ENCODE measurements around the gene FAM50A.

DNA sequence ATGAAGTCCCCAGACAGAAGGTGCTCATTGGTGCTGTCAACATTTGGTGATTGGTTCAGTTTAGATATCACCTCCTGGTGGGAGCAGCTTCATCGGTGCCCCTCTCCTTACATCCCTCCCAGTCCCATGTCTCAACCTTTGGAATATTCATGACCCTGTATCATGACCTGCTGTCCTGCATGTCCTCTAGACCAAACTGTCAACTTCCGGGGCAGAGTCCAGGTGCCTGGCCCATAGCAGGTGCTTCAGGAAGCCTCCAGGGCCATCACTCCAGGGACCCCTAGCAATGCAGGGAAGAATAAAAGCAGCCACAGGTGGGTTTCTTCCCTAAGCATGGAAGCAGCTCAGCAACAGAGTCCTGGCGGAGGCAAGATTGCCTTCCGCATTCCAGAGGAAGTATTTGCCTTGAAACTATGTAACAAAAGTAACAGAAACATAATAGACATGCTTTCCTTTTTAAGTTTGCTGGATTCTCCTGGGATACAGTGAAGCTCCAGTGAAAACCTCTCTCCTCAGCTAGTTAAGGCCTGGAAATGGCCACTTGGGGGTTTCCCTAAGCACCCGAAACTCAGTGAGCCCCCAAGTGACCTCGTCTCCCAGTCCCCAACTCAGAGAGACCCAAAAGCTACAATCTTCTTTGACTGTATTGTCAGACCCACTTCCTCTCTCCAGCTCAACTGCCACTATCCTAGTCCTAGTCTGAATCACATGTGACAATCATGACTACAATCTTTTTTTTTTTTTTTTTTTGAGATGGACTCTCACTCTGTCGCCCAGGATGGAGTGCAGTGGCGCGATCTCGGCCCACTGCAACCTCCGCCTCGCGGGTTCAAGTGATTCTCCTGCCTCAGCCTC is 16.8 kb upstream of the FAM50A start:
- TF ChIP-seq, protein P1, sequence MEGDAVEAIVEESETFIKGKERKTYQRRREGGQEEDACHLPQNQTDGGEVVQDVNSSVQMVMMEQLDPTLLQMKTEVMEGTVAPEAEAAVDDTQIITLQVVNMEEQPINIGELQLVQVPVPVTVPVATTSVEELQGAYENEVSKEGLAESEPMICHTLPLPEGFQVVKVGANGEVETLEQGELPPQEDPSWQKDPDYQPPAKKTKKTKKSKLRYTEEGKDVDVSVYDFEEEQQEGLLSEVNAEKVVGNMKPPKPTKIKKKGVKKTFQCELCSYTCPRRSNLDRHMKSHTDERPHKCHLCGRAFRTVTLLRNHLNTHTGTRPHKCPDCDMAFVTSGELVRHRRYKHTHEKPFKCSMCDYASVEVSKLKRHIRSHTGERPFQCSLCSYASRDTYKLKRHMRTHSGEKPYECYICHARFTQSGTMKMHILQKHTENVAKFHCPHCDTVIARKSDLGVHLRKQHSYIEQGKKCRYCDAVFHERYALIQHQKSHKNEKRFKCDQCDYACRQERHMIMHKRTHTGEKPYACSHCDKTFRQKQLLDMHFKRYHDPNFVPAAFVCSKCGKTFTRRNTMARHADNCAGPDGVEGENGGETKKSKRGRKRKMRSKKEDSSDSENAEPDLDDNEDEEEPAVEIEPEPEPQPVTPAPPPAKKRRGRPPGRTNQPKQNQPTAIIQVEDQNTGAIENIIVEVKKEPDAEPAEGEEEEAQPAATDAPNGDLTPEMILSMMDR (IDR thresholded peaks at IDR 0.05), result no peak
- TF ChIP-seq POLR2AphosphoS5 (IDR thresholded peaks at IDR 0.05) (no peak), POLR2A (IDR thresholded peaks at IDR 0.05; ENCODE audit: low read depth) (no peak), EP300 (IDR thresholded peaks at IDR 0.05) (no peak)

Data from esophagus muscularis mucosa (tissue), 4 donors.